ENCODE data around the gene DUOX1.
"Not testable (repeated sequence)": the region's sequence is repeated elsewhere in the genome, so short reads cannot be mapped to it uniquely, and the experiment has no call there.

Gene DUOX1

GRCh38 chr15:45129651-45130129, at the start of gene DUOX1, which contains the start of gene DUOXA1:
Gene DUOX1, plus strand, starts transcription at chr15:45129994. Its CDS starts 1,973 bp downstream, at chr15:45131967.
Gene DUOXA1, minus strand, starts transcription at chr15:45129879. Its CDS starts 6,865 bp downstream, at chr15:45123014.
- no peak for DNase-seq

- DNase-seq: not testable (repeated sequence)
Measured at GRCh38 chr15:45080593-45080992, 49.2 kb upstream of the DUOX1 start.

- DNase-seq: not testable (repeated sequence)
Measured at GRCh38 chr15:45082412-45082811, 47.4 kb upstream of the DUOX1 start.

GRCh38 chr15:45083223-45083622, 46.6 kb upstream of the DUOX1 start:
- no peak for DNase-seq

GRCh38 chr15:45084163-45084562, 45.6 kb upstream of the DUOX1 start:
- no peak for DNase-seq

- no peak for DNase-seq
Measured at GRCh38 chr15:45087513-45087912, 42.3 kb upstream of the DUOX1 start.

- no peak for DNase-seq
Measured at GRCh38 chr15:45088801-45089711, 40.7 kb upstream of the DUOX1 start.

GRCh38 chr15:45089712-45090373, 40.0 kb upstream of the DUOX1 start:
- DNase-seq: no peak

- no peak for DNase-seq
Measured at GRCh38 chr15:45091161-45091560, 38.6 kb upstream of the DUOX1 start.

- DNase-seq: no peak
Measured at GRCh38 chr15:45091576-45091975, 38.2 kb upstream of the DUOX1 start.

GRCh38 chr15:45093013-45093412, 36.8 kb upstream of the DUOX1 start:
- DNase-seq: no peak

GRCh38 chr15:45093622-45094357, 36.0 kb upstream of the DUOX1 start:
- no peak for DNase-seq

GRCh38 chr15:45094358-45094730, 35.5 kb upstream of the DUOX1 start:
- DNase-seq: no peak

GRCh38 chr15:45095661-45096060, 34.1 kb upstream of the DUOX1 start:
- no peak for DNase-seq

GRCh38 chr15:45097466-45097865, 32.3 kb upstream of the DUOX1 start:
- no peak for DNase-seq

GRCh38 chr15:45099549-45100165, 30.1 kb upstream of the DUOX1 start:
- DNase-seq: no peak

- no peak for DNase-seq
Measured at GRCh38 chr15:45100884-45101625, 28.7 kb upstream of the DUOX1 start.

- no peak for DNase-seq
Measured at GRCh38 chr15:45101749-45102148, 28.0 kb upstream of the DUOX1 start.

- DNase-seq: no peak
Measured at GRCh38 chr15:45102226-45102625, 27.6 kb upstream of the DUOX1 start.

- DNase-seq: not testable (repeated sequence)
Measured at GRCh38 chr15:45104170-45104569, 25.6 kb upstream of the DUOX1 start.

GRCh38 chr15:45105586-45105985, 24.2 kb upstream of the DUOX1 start:
- DNase-seq: no peak

Data from left hindlimb (tissue), 1 donor.